Retina (tissue), 1 donor: Measurements from ENCODE around the gene HRNR.

ENCODE experiments used
- DNase-seq: peaks from one replicate; pipeline ENCODE4 v3.0.0-alpha.2; 2016

Gene HRNR

DNA sequence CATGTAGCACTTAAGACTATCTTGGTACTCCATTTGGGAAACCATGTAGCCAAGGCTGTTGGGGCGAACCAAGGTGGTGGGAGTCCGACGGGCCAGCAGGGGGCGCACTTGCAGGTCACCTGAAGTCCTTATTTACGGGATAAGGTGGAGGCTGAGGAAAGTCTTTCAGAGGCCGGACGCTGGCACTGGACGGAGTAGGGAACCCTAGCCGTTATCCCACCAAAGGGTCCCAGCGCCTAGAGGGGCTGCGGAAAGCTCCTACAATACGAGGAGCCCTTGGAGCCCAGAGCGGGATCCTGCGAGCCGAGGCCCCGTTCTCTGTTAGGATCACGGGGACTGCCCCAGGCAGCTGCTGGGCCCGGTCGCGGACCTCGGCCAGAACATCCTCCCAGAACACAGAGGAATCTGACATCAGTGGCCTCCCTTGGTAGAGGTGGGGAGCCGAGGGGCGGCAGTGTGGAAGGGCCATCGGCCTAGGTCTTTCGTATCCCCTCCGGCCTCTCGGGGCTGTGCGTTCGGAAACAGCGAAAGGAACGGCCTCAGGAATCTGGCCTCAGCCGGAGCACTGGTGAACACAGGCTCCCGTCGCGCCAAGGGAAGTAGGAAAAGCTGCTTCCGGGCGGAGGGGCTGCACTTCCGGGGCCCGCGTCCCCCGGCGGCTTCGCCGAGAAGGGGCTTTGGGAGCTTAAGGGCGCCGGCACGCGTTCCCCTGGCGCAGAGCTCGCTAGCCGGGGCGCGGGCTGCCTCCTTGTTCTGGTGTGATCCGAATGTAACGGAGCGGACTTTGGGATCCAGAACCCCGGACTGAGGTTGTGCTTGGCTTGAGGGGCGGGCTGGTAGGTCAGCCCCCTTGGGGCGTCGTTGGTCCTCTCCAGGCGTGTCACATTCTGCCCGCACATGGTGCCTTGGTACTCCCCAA is 35.1 kb downstream of the HRNR start:
- peak; percentile 87 for DNase-seq

DNA sequence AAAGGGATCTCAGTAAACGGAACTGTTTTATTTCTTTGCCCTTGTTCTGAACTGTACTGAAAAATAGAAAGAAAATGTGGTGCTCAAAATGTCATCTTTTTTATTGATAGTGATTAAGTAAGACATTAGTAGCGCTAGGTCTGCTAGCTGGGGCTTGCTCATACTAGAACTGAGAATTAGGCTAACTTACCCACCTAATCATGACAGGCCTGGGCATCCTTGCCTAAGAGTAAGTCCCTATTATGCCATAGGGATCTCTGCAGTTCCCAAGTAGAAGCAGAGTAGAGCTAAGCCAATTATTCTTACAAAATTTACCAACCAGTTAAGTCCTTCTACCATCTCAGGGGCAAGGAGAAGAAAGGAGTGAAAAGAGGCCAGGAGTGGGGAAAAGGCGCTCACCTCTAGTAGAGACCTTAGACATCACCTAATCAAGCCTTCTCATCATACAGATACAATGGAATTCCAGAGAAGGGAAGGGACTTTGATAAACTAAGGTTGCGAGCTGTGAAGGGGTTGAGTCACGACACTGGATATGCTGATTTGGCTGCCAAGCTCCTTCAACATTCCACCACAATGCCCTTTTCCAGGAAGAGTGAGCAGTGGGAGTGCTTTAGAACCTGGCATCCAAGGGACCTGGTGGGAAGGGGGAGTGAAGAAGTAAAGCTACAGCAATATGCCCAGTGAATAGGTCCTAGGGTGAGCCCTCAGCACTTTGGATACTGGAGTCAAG is 37.3 kb downstream of the HRNR start:
- no peak for DNase-seq

DNA sequence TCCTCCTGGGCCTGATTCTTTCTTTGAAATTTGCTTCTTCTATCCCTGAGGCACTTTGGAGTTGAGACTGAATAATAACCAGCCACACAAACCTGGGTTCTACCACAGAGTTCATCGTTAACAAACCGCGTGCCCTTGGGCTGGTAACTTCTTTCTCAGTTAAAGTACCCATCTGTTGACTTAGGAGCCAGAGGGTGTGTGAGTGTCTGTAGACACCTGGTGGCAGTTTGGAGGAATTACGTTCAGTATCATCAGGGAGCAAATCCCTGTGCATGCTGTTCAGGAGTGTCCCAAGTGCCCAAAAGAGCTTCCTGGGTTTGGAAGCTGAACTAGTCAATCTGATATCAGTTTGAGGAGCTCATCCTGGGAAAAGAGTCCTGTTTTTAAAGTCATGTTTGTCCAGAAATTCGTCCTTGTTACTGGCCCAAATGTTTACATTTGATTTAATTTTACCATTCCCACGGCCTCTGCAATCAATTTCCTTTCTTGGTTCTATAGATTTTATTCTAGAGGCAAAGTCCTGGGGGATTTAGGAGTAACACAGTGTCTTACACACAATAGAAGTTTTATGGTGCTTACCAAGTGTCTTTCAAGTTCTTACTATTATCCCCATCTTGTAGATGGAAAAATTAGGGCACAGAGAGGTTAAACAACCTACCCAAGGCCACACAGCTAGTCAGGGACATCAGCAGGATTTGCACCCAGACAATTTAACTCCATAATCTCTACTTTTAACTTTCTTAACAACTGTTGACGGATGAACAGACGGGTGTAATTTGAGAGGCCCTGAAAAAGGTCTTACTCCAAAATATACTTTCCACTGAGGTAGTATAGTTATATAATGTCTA is 38.2 kb downstream of the HRNR start:
- peak; percentile 46 for DNase-seq

DNA sequence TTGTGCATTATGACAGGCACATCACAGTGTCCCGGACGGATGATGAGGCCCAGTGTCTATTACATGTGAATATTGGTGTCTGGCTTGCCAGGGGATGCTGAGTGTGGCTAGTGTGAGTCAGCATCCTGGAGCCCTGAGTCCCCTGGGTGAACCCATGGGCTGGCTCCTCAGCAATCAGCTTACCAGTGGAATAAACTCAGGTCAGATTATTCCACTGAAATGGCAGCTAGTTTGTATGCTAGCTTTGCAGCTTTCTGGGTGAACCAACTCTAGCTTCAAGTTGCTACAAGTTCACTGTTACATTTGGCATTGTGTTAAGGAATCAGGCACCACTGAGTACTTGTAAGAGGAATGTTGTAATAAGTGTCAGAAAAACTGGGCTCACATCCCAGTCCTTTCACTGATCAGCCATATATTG is 41.0 kb downstream of the HRNR start:
- no peak for DNase-seq

DNA sequence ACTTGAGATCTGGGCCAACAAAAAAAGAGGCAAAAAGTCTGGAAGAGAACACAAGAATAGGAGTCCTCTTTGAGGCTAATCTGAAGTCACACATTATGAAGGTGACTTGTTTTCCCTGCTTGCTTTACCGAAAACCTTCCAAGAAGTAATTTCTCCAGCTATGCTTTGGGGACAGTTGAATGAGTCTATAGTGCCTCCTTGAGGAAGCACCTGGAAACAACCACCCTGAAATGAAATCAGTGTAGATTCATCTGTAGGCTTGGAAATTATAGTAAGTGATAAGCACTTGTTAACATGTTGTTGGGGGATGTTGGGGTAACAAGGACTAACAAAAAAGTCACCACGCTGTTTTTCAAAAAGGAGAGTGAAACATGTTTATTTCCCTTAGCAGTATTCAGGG is 41.6 kb downstream of the HRNR start:
- DNase-seq: no peak

DNA sequence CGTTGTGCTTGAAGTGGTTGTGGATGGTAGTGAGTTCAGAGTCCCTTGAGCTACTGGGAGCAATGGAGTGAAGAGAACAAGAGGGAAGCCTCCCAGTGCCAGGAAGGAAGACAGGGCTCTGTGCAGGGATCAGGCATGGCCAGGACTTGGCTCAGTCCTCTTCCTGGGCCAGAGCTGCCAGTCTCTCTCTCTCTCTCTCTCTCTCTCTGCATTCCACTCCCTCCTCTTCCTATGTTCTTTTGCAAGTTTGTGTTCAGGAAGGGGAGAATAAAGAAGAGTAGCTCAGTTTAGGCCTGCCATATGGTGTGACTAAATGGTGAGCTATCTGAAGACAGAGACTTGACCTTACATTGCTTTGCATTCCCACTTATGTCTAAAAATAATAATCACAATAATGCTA is 44.4 kb downstream of the HRNR start:
- no peak for DNase-seq

DNA sequence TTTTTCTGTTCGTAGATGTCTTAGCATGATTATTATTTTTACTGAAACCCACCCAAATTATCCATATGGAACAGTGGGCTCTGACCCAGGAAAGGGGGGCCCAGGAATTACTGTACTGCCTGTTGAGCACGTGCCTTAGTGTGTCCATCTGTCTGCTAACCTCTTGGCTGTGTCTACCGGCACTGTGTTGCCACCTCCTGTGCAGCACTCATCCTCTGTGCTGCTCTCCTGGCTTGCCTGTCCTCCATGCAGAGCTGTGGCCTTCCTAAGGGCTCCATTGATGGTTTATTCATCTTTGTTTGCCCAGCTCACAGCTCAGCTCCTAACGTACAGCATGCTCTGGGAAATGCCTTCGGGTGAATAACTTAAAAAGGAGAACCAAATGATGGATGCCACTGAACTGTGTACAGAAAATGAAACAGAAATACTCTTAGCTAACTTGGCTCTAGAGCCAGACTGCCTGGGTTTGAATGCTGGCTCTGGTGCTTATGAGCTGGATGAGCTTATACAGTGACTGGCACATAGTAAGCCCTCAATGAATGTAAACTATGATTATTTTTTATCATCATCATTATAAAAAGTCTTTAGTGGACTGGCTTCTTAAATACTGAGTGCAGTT is 53.6 kb downstream of the HRNR start:
- no peak for DNase-seq

DNA sequence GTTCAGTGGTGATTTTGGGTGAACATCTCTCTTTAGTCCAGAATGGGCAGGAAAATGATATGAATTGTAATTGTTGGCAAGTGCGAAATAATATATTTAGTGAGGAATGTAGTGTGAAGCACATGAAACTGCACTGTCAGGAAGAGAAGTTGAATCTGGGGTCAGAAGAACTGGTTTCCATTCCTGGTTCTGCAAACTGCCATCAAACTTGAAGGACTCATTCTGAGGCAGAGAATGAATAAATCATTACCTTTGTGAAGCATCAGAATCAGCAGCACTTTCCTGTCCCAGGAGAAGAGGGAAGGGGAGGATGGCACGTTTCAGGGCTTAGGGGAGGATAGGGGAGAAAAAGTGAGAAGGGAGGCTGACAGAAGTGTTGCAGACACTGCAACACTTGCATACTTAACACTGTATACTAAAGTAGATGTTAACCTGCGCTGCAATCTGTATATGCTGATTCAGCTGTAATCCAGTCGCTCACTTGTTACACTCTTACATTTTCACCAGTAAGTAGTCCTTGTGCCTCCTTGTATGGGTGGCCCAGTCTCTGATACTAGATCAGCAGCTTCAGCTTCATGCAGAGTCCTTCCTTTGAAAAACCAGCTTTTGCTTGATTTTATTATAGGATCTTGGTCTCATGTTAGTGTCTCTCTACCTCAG is 54.5 kb downstream of the HRNR start:
- no peak for DNase-seq

DNA sequence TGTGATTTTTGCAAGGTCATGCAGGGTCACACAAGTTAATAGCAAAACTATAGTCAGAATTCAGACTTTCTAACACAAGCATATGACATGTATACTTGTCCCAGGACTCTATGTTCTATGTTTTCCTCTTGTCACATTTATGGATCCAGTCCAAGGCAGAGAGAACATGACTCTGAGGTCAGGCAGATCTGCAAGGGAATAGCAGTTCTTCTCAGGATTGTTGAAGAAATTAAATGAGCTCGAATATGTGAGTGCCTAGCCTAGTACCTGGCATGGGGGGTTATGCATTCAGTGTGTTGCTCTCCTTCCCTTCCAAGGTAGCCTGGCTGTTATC is 55.5 kb downstream of the HRNR start:
- no peak for DNase-seq

DNA sequence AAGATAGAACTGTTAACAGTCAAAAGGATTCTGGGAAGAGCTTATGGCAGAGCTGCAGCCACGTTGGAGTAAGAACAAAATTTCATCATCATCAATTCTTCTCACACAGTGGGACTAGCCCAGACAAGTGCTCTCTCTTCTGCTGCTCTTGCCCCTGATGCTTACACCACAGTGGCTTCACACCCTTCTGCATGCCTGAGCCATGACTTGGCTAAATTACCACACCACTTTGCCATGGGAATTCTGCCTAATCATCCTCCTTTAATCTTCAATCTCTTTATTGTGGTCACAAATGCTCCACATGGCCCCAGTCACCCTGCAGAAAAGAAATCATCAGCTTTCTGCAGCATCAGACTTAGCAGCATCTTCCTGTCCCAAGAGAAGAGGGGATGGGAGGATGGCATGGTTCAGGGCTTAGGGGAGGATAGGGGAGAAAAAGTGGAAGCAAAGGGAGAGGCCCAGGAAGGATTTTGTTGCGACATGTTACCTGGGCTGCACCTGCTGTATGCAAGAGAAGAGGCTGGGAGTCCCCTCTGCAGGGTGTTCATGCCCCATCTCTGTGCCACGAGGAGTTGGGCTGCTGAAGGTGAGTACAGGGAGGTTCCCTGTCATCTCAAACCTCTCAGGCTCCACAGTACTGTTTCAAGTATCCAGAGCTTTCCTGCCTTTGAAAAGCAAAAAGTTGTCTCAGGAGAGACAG is 56.0 kb downstream of the HRNR start:
- no peak for DNase-seq

DNA sequence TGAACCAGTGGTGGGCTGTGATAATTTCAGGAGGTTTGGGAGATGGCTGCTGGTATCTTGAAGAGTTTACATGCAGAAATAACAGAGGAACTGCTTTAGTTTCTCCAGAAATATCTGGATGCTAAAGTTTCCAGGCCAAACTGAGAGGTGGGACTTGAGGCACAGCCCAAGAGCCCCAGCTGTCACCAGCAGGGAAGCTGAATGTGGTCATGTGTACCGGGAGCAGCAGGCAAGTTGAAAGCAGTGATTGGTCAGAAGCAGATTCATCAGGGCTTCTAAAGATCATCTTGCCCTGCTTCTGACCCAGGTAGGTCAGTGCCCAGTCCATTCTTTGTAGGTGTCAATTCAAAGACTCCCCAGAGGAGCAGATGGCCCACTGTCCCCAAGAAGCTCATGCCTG is 57.0 kb downstream of the HRNR start:
- no peak for DNase-seq

DNA sequence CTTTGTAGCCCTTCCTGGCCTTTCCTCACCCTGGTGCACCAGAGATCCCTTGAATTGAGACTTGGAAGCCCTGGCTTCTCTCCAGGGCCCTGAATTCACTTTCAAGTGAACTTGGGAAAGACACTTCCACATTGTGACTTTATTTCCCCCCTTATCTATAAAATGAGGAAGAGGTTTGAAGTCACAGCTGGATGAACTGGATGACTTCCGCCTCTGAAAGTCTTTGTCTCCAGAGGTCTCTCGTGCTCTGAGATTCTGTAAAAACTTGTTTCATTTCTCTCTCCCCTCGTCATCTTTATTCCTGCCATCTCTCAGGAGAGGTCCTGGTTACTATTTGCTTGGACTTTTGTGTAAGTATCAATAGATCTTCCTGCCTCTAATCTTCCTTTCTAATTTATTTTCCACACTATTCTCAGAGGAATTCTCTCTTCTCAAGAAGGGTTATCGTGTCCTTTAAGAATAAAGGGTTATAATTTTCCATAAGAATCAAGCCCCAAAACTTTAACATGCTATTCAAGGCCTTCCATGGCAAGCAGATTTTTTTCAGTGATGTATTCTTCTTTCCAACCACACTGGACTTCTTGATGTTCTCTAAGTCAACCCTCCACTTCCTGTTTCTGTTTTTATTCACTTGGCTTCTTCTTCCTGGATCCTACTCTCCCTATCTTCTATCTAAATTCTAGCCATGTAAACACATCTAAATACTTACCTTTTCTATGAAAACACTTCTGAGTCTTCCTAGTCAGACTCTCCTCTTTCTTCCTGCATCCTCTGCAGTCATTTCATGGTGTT is 58.5 kb downstream of the HRNR start:
- no peak for DNase-seq

DNA sequence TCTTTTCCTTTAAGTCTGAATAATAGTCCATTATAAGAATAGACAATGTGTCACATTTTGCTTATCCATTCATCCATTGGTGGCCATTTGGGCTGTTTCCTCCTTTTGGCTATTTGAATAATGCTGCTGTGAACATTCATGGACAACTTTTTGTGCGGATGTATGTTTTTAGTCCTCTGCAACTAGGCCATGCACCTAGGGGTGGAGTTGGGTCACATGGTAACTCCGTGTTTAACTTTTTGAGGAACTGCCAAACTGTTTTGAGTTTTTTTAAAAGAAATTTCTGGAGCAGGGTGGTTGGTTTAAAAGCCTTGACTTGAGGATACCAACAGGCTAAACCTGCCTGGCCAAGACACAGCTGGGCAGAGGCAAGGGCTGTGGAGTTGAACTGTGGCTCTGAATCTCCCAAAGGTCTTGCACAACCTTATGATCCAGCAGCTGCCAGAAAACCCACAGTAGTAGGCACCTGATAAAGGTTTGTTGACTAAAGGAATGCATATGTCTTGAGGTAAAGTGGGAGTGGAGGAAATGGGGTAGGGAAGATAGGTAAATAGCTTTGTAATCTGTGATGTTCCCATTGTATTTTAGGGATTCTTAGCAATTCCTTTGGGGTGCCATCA is 59.4 kb downstream of the HRNR start:
- no peak for DNase-seq

DNA sequence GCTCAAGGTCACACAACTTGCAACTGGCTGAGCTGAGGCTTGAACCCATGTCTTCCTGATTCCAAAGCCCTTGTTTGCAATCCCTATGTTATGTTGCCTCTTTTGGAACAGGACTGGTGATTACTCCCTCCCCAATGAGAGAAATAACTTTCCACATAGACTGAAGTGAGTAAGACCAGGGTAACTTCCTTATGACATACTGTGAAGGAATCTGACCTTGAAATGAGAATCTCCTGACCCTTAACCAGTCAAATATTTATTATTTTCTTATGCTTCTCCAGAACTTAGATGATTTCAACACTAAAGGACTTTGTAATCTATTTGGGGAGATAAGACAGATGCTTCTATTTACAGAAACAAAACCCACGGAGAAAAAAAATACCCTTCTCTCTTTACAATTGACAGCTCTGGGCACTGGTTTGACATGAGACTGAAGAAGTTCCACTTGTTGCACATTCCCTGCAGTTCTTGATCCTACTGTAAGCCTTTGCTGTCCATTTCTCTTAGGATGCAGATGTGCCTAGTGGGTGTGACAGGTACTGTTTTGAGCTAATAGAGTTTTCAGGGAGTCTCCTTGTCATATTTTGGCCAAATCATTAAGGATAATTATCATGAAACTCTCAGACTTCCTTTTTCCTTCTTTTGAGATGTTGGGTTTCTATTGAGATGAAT is 61.1 kb downstream of the HRNR start:
- no peak for DNase-seq
